HCT116 (cell line): Measurements from ENCODE around the gene MSI2. TPM values are rescaled to one million over a fixed set of nuclear protein-coding genes. Genes with fewer than 3 reads are reported as not detected.

Experiments
- ATAC-seq: fragments of 200-7000 bp; cut with Tn5 transposase; 2 replicates; pipeline ENCODE4 v1.9.1; 2020; ENCODE audit warnings: mild to moderate bottlenecking, moderate library complexity
- BruUV-seq: library from RNA; stranded (reverse); fragments of 400-500 nt; replicated peaks from 2 replicates; lab custom pipeline; 2021; lab: Mats Ljungman, UMichigan
- CTCF ChIA-PET: fragments of 300-600 bp; sonication (Branson Sonifier 250); formaldehyde crosslinking; loops from one replicate; lab custom pipeline; 2021; ENCODE audit warnings: antibody characterized with exemption; lab: Charles Lee
- POLR2A ChIA-PET: fragments of 300-600, 350-600 bp; sonication (Branson Sonifier 250); formaldehyde crosslinking; loops from one replicate; lab custom pipeline; 2021; ENCODE audit warnings: antibody characterized with exemption; lab: Charles Lee
- RAD21 ChIA-PET, 2 experiments: fragments of 300-600 bp; sonication (Branson Sonifier 250); formaldehyde crosslinking; loops; one replicate each; lab custom pipeline; 2023; ENCODE audit warnings: low total read pairs in 2 of 2; ENCODE audit not compliant: uncharacterized antibody in 2 of 2, unreplicated experiment in 2 of 2, low non-redundant PET in 1 of 2; lab: Charles Lee
- DNase-seq: peaks from one replicate; pipeline ENCODE4 v3.0.0-alpha.2; 2010; ENCODE audit warnings: low read depth, low spot score
- H2AFZ ChIP-seq: fragments of 200-600 bp; shearing (Covaris generic), sonication (generic); 2 replicates; pipeline ENCODE4 v1.6.1; 2017; ENCODE audit warnings: low read depth, mixed run types, mixed read lengths, antibody characterized with exemption, low read length; ENCODE audit not compliant: poor library complexity, severe bottlenecking
- H3K27ac ChIP-seq: 2 replicates; pipeline ENCODE4 v1.5.1; 2012; ENCODE audit warnings: low read depth, low read length
- H3K27me3 ChIP-seq: fragments of 200-600 bp; sonication (generic); 2 replicates; pipeline ENCODE4 v1.6.1; 2016; ENCODE audit warnings: mixed run types, low read length, mixed read lengths; ENCODE audit not compliant: insufficient read depth
- H3K36me3 ChIP-seq, 2 experiments: fragments of 200-500 bp in 1 of 2; fragments of 200-600 bp in 1 of 2; sonication (Bioruptor generic) in 1 of 2; sonication (generic) in 1 of 2; 2 replicates each; pipeline versions ENCODE4 v1.5.1 to v1.6.1; 2014 to 2016; ENCODE audit warnings: low read length in 2 of 2, inconsistent platforms in 1 of 2, mixed read lengths in 1 of 2, mixed run types in 1 of 2; ENCODE audit not compliant: insufficient read depth in 2 of 2, control insufficient read depth in 1 of 2
- H3K4me1 ChIP-seq, 2 experiments: fragments of 200-600 bp in 1 of 2; sonication (generic) in 1 of 2; 2 replicates each; pipeline versions ENCODE4 v1.5.1 to v1.6.1; 2012 to 2017; ENCODE audit warnings: low read length in 2 of 2, inconsistent platforms in 1 of 2, mild to moderate bottlenecking in 1 of 2, mixed read lengths in 1 of 2, mixed run types in 1 of 2, moderate library complexity in 1 of 2; ENCODE audit not compliant: insufficient read depth in 2 of 2, control insufficient read depth in 1 of 2
- H3K4me2 ChIP-seq: fragments of 200-600 bp; sonication (generic); 2 replicates; pipeline ENCODE4 v1.6.1; 2017; ENCODE audit warnings: mixed run types, low read length, mixed read lengths
- H3K4me3 ChIP-seq, 2 experiments: fragments of 200-600 bp in 1 of 2; sonication (generic) in 1 of 2; replicated peaks in 1 of 2; 2 replicates each; pipeline ENCODE4 v1.5.1; 2011 to 2016; ENCODE audit warnings: low read length in 2 of 2, control low read depth in 1 of 2, low read depth in 1 of 2, mild to moderate bottlenecking in 1 of 2, mixed read lengths in 1 of 2, mixed run types in 1 of 2
- H3K79me2 ChIP-seq: fragments of 200-600 bp; sonication (generic); 2 replicates; pipeline ENCODE4 v1.6.1; 2017; ENCODE audit warnings: mild to moderate bottlenecking, mixed run types, low read length, moderate library complexity, mixed read lengths; ENCODE audit not compliant: insufficient read depth
- H3K9ac ChIP-seq: fragments of 200-600 bp; sonication (generic); 2 replicates; pipeline ENCODE4 v1.6.1; 2016; ENCODE audit warnings: low read length, mixed read lengths
- H3K9me2 ChIP-seq: fragments of 200-600 bp; sonication (generic), shearing (Covaris generic); 2 replicates; pipeline ENCODE4 v1.6.1; 2017; ENCODE audit warnings: mixed run types, mild to moderate bottlenecking, moderate library complexity; ENCODE audit not compliant: insufficient read depth
- H3K9me3 ChIP-seq, 2 experiments: fragments of 200-500 bp in 1 of 2; fragments of 200-600 bp in 1 of 2; sonication (Bioruptor generic) in 1 of 2; sonication (generic) in 1 of 2; 2 replicates each; pipeline ENCODE4 v1.6.1; 2014 to 2017; ENCODE audit warnings: low read length in 2 of 2, mixed read lengths in 2 of 2, inconsistent platforms in 1 of 2, low read depth in 1 of 2, mild to moderate bottlenecking in 1 of 2, mixed run types in 1 of 2, moderate library complexity in 1 of 2; ENCODE audit not compliant: control insufficient read depth in 1 of 2, insufficient read depth in 1 of 2
- H4K20me1 ChIP-seq: fragments of 200-600 bp; sonication (generic), shearing (Covaris generic); 2 replicates; pipeline ENCODE4 v1.6.1; 2017; ENCODE audit warnings: mixed run types, mild to moderate bottlenecking, moderate library complexity; ENCODE audit not compliant: insufficient read depth
- CBX3 ChIP-seq: IDR thresholded peaks from 2 replicates; pipeline ENCODE4 v1.6.1; 2012; ENCODE audit warnings: low read depth
- CTCF ChIP-seq, 3 experiments: fragments of 200-600 bp in 1 of 3; sonication (generic) in 1 of 3; IDR thresholded peaks in 2 of 3; conservative IDR thresholded peaks in 1 of 3; 2 replicates each; pipeline ENCODE4 v1.5.1; 2012 to 2017; ENCODE audit warnings: low read depth in 2 of 3, low read length in 2 of 3, antibody characterized with exemption in 1 of 3, borderline replicate concordance in 1 of 3, control low read depth in 1 of 3, mild to moderate bottlenecking in 1 of 3, mixed read lengths in 1 of 3, mixed run types in 1 of 3, moderate library complexity in 1 of 3; ENCODE audit not compliant: insufficient read depth in 1 of 3
- ELF1 ChIP-seq: IDR thresholded peaks from 2 replicates; pipeline ENCODE4 v1.6.1; 2012; ENCODE audit warnings: low read depth, borderline replicate concordance
- EZH2 ChIP-seq: fragments of 200-600 bp; sonication (generic); IDR thresholded peaks from 2 replicates; pipeline ENCODE4 v1.6.1; 2017; ENCODE audit warnings: antibody characterized with exemption, mixed run types
- EZH2phosphoT487 ChIP-seq: fragments of 200-600 bp; IDR thresholded peaks from 2 replicates; pipeline ENCODE4 v1.6.1; 2018; ENCODE audit warnings: antibody characterized with exemption, borderline replicate concordance
- JUND ChIP-seq: IDR thresholded peaks from 2 replicates; pipeline ENCODE4 v1.6.1; 2012
- POLR2AphosphoS5 ChIP-seq: IDR thresholded peaks from 2 replicates; pipeline ENCODE4 v1.6.1; 2011; ENCODE audit warnings: mild to moderate bottlenecking, low read depth, low read length, moderate library complexity
- RAD21 ChIP-seq: IDR thresholded peaks from 2 replicates; pipeline ENCODE4 v1.6.1; 2012; ENCODE audit warnings: low read depth, mild to moderate bottlenecking
- REST ChIP-seq: IDR thresholded peaks from 2 replicates; pipeline ENCODE4 v1.6.1; 2012; ENCODE audit warnings: low read depth
- SIN3A ChIP-seq: IDR thresholded peaks from 2 replicates; pipeline ENCODE4 v1.6.1; 2012; ENCODE audit warnings: low read depth
- SP1 ChIP-seq: IDR thresholded peaks from 2 replicates; pipeline ENCODE4 v1.6.1; 2012; ENCODE audit warnings: low read depth
- SRF ChIP-seq: IDR thresholded peaks from 2 replicates; pipeline ENCODE4 v1.6.1; 2012; ENCODE audit warnings: low read depth
- TCF7L2 ChIP-seq: IDR thresholded peaks from 2 replicates; pipeline ENCODE4 v1.7.0; 2011; ENCODE audit warnings: borderline replicate concordance, inconsistent platforms; ENCODE audit not compliant: insufficient read depth, insufficient read length; ENCODE audit errors: extremely low read depth
- ZNF274 ChIP-seq: fragments of 200-500 bp; sonication (Bioruptor generic); IDR thresholded peaks from 2 replicates; pipeline ENCODE4 v1.6.1; 2014; ENCODE audit warnings: mild to moderate bottlenecking, low read depth, low read length, inconsistent platforms
- intact Hi-C: fragments of 100-400 bp; cut with micrococcal nuclease; formaldehyde crosslinking; loops from 2 replicates; pipeline ENCODE4 v1.10.0; 2022
- total RNA-seq: library from RNA; stranded (reverse); gene quantifications from one replicate; pipeline ENCODE4 v1.2.1, GENCODE V29; 2021; ENCODE audit not compliant: unreplicated experiment

The MSI2 gene
- total RNA-seq, 1 experiment from 2014 or later, result 137 TPM

- Histone ChIP-seq H3K79me2 (no peaks in the 10 kb centered on the region), H3K9me2 (no peaks in the 10 kb centered on the region), H3K4me1 (no peaks in the 10 kb centered on the region; a peak in 1 of 4 replicates), H3K27me3 (no peaks in the 10 kb centered on the region), H3K4me3 (no peak overlapping the region), H4K20me1 (no peaks in the 10 kb centered on the region), H3K27ac (no peak overlapping the region), H3K36me3 (no peaks in the 10 kb centered on the region), H3K4me2 (no peak overlapping the region), H2AFZ (no peak overlapping the region), H3K9me3 (no peaks in the 10 kb centered on the region), H3K9ac (no peak overlapping the region)
- intact Hi-C loops, result no loop called here
- no peak for ATAC-seq
- CTCF ChIA-PET, result interaction anchor here (1.0 to 2.4 kb wide), 2 partner anchors 13 to 63 kb away, joined by 4 to 21 read pairs; no protein-coding TSS in a partner anchor
- no peak for DNase-seq
- no TSS peak for BruUV-seq
- no peak for TF ChIP-seq SP1
- TF ChIP-seq SRF, result no peak
- no peak for TF ChIP-seq EZH2phosphoT487
- POLR2A ChIA-PET, result no interaction called here
- RAD21 ChIA-PET, result no interaction called here
Measured at GRCh38 chr17:57684711-57685498, 428.6 kb downstream of the MSI2 start.

GRCh38 chr17:57685499-57686132 lies 429.3 kb downstream of the MSI2 start:
- H3K27me3 ChIP-seq, result no peaks in the 10 kb centered on the region
- ATAC-seq, result peak; percentile 36
- H3K9me2 ChIP-seq, result no peaks in the 10 kb centered on the region
- no peaks in the 10 kb centered on the region for H3K36me3 ChIP-seq
- no peak for TF ChIP-seq CBX3
- TF ChIP-seq ZNF274, result no peak
- no peak for TF ChIP-seq EZH2
- no peak for TF ChIP-seq ELF1
- TF ChIP-seq JUND, result no peak
- TF ChIP-seq SP1, result no peak
- no peak for TF ChIP-seq SIN3A
- no peak for TF ChIP-seq RAD21
- no peak for TF ChIP-seq REST
- TF ChIP-seq CTCF (IDR thresholded peaks at IDR 0.05 in 2 of 3, conservative IDR thresholded peaks at IDR 0.05 in 1 of 3; ENCODE audit: borderline replicate concordance in 1 of 3, insufficient read depth in 1 of 3, low read depth in 2 of 3, low read length in 2 of 3), result no peak
- no peak for TF ChIP-seq TCF7L2
- TF ChIP-seq POLR2AphosphoS5, result no peak
- no peak for DNase-seq
- H3K4me1 ChIP-seq, result no peaks in the 10 kb centered on the region; a peak in 1 of 4 replicates
- no peak overlapping the region for H2AFZ ChIP-seq
- no peak overlapping the region for H3K4me3 ChIP-seq
- no TSS peak for BruUV-seq
- no peak overlapping the region for H3K4me2 ChIP-seq
- H3K9ac ChIP-seq, result no peak overlapping the region
- CTCF ChIA-PET, result interaction anchor here (1.0 to 2.4 kb wide), 2 partner anchors 14 to 62 kb away, joined by 4 to 21 read pairs; no protein-coding TSS in a partner anchor
- no peaks in the 10 kb centered on the region for H4K20me1 ChIP-seq
- RAD21 ChIA-PET, result no interaction called here
- POLR2A ChIA-PET, result no interaction called here
- no peak overlapping the region for H3K27ac ChIP-seq
- H3K9me3 ChIP-seq, result no peaks in the 10 kb centered on the region
- intact Hi-C loops, result no loop called here
- H3K79me2 ChIP-seq, result no peaks in the 10 kb centered on the region
